Erythroblast (primary cell): ENCODE measurements around the gene FCER1G.

Source experiments
- GATA1 ChIP-seq: IDR thresholded peaks from 2 replicates; pipeline ENCODE4 v1.6.1; 2011; ENCODE audit warnings: low read depth, mild to moderate bottlenecking, control low read depth, low read length, moderate library complexity
- POLR2A ChIP-seq: IDR thresholded peaks from 2 replicates; pipeline ENCODE4 v1.6.1; 2011; ENCODE audit warnings: mild to moderate bottlenecking, low read length

- no peak for TF ChIP-seq POLR2A
- TF ChIP-seq GATA1, result no peak
Measured at GRCh38 chr1:161193561-161194235, 21.4 kb upstream of the FCER1G start.
